Mesothelial cell of epicardium (in vitro differentiated cells): ENCODE results near the gene EEF1AKMT4. TPM values are rescaled to one million over a fixed set of nuclear protein-coding genes. Genes with fewer than 3 reads are reported as not detected.
A peak's percentile ranks its signal among the peaks of the same experiment; 100 is the strongest.

Source experiments
- DNase-seq, 2 experiments: peaks; one replicate each; pipeline ENCODE4 v3.0.0; 2021; ENCODE audit warnings: low spot score in 2 of 2; ENCODE audit not compliant: unreplicated experiment in 2 of 2
- H3K27ac Mint-ChIP-seq: 2 replicates; pipeline ENCODE4 v1.8.0; 2021; ENCODE audit warnings: mixed read lengths
- H3K27me3 Mint-ChIP-seq: 2 replicates; pipeline ENCODE4 v1.8.0; 2021; ENCODE audit warnings: low read depth, mixed read lengths
- H3K36me3 Mint-ChIP-seq: 2 replicates; pipeline ENCODE4 v1.8.0; 2021; ENCODE audit warnings: mixed read lengths
- H3K4me1 Mint-ChIP-seq: 2 replicates; pipeline ENCODE4 v1.8.0; 2021; ENCODE audit warnings: mixed read lengths
- H3K4me3 Mint-ChIP-seq: 2 replicates; pipeline ENCODE4 v1.8.0; 2021; ENCODE audit warnings: mild to moderate bottlenecking, moderate library complexity, mixed read lengths
- H3K9me3 Mint-ChIP-seq: 2 replicates; pipeline ENCODE4 v1.8.0; 2021; ENCODE audit warnings: mixed read lengths
- CTCF ChIP-seq: fragments of 200-600 bp; sonication (generic); IDR thresholded peaks from one replicate; pipeline ENCODE4 v1.5.0; 2021; ENCODE audit warnings: antibody characterized with exemption; ENCODE audit not compliant: unreplicated experiment
- total RNA-seq: library from RNA; stranded (reverse); gene quantifications from 3 replicates; pipeline ENCODE4 v1.2.1, GENCODE V29; 2021

EEF1AKMT4 gene
- total RNA-seq, 1 donor from 2014 or later, result 4.9 TPM

GRCh38 chr3:184240384-184241140, 8.9 kb upstream of the EEF1AKMT4 start:
- H3K4me1 Mint-ChIP-seq, result no peaks in the 10 kb centered on the region
- H3K27ac Mint-ChIP-seq, result no peak overlapping the region
- H3K4me3 Mint-ChIP-seq, result no peak overlapping the region
- no peak for TF ChIP-seq CTCF
- H3K9me3 Mint-ChIP-seq, result no peaks in the 10 kb centered on the region
- H3K36me3 Mint-ChIP-seq, result peaks cover 19% of the 10 kb centered on the region
- peaks cover 17% of the 10 kb centered on the region for H3K27me3 Mint-ChIP-seq
- DNase-seq, result peak in 1 of 2 experiments; percentile 49

- peaks cover 13% of the 10 kb centered on the region for H3K27me3 Mint-ChIP-seq
- H3K9me3 Mint-ChIP-seq, result no peaks in the 10 kb centered on the region
- TF ChIP-seq CTCF, result no peak
- peaks cover 19% of the 10 kb centered on the region for H3K36me3 Mint-ChIP-seq
- no peak overlapping the region for H3K27ac Mint-ChIP-seq
- DNase-seq, result no peak
- no peaks in the 10 kb centered on the region for H3K4me1 Mint-ChIP-seq
- H3K4me3 Mint-ChIP-seq, result no peak overlapping the region
Observed at GRCh38 chr3:184241141-184241446, 8.4 kb upstream of the EEF1AKMT4 start.

- Mint-ChIP-seq H3K27me3 (peaks cover 11% of the 10 kb centered on the region), H3K27ac (no peak overlapping the region), H3K4me3 (no peak overlapping the region), H3K9me3 (no peaks in the 10 kb centered on the region), H3K36me3 (peaks cover 19% of the 10 kb centered on the region), H3K4me1 (no peaks in the 10 kb centered on the region)
- no peak for TF ChIP-seq CTCF
- no peak for DNase-seq
Observed at GRCh38 chr3:184241447-184242296, 7.8 kb upstream of the EEF1AKMT4 start.

- no peak overlapping the region for H3K4me3 Mint-ChIP-seq
- no peak overlapping the region for H3K27ac Mint-ChIP-seq
- DNase-seq, result no peak
- peaks cover 19% of the 10 kb centered on the region for H3K36me3 Mint-ChIP-seq
- H3K9me3 Mint-ChIP-seq, result no peaks in the 10 kb centered on the region
- peaks cover 6% of the 10 kb centered on the region for H3K27me3 Mint-ChIP-seq
- no peaks in the 10 kb centered on the region for H3K4me1 Mint-ChIP-seq
- TF ChIP-seq CTCF, result no peak
Observed at GRCh38 chr3:184242297-184242685, 7.2 kb upstream of the EEF1AKMT4 start.

- H3K9me3 Mint-ChIP-seq, result no peaks in the 10 kb centered on the region
- TF ChIP-seq CTCF, result no peak
- no peaks in the 10 kb centered on the region for H3K27me3 Mint-ChIP-seq
- DNase-seq, result peak; percentile 72 to 91
- peak within 1 kb of the TSS; percentile 97 for H3K4me3 Mint-ChIP-seq
- H3K36me3 Mint-ChIP-seq, result peaks cover 11% of the 10 kb centered on the region
- peaks cover 9% of the 10 kb centered on the region for H3K4me1 Mint-ChIP-seq
- H3K27ac Mint-ChIP-seq, result peak within 1 kb of the TSS; percentile 98
Observed at GRCh38 chr3:184248454-184249411, 739 bp upstream of the EEF1AKMT4 start, which contains the start of gene ALG3. Gene ALG3 (minus strand): TSS chr3:184248962. CDS start chr3:184248940, 22 bp downstream.
